Activated naive CD4-positive, alpha-beta T cell treated with anti-CD3 and anti-CD28 coated beads, Interleukin-2, amount 50 U/mL, for 16 hours (primary cell): Measurements from ENCODE around the gene SLC9A9.

Experiments used
- DNase-seq: peaks from one replicate; pipeline ENCODE4 v3.0.0-alpha.2; 2020

Gene SLC9A9

DNA sequence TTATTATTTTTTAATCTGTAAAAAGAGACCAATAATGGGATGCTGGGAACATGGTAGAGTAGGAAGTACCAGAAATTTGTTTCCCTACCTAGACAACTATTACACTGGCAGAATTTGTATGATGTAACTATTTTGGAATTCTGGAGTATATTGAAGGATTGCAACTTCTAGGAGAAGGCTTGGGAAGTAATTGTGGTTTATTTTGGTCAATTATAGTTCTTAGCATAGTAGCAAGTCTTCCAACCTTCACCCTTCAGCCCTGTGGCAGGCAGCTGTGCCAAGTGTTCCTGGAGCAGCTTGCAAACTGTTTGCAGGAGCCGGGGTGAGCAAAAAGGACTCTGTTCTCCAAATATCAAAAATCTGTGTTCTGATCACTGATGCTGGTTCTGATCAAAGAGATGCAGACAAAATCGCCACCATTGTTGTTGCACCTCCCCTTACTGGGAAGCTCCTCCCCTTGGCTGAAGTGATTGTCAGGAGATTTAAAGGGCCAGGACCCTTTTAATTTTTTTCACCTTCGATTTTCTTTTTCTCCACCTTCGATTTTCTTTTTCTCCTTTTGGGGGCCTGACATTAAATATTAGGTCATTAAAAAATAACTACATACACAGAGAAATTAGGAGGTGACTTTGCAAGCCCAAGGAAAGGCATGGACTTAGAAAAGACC is 363.3 kb downstream of the SLC9A9 start:
- no peak for DNase-seq

DNA sequence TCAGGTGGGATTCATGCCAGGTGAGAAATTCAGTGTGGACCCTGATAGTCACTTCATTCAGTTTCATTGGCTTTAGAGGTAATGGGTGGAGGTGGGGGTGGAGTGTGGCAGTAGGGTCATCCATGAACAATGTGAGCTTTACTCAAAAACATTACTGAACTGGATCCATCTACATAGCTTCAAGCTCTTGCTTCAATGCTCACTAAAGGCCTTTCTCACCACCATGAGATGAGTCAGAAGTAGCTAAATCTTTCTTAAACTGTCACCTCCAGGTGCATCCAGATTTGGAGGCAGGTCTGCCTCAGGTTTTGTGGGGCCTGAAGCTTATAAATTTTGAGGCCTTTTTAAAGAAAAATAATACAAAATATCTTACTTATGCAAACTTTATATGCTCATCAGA is 365.1 kb downstream of the SLC9A9 start:
- no peak for DNase-seq

DNA sequence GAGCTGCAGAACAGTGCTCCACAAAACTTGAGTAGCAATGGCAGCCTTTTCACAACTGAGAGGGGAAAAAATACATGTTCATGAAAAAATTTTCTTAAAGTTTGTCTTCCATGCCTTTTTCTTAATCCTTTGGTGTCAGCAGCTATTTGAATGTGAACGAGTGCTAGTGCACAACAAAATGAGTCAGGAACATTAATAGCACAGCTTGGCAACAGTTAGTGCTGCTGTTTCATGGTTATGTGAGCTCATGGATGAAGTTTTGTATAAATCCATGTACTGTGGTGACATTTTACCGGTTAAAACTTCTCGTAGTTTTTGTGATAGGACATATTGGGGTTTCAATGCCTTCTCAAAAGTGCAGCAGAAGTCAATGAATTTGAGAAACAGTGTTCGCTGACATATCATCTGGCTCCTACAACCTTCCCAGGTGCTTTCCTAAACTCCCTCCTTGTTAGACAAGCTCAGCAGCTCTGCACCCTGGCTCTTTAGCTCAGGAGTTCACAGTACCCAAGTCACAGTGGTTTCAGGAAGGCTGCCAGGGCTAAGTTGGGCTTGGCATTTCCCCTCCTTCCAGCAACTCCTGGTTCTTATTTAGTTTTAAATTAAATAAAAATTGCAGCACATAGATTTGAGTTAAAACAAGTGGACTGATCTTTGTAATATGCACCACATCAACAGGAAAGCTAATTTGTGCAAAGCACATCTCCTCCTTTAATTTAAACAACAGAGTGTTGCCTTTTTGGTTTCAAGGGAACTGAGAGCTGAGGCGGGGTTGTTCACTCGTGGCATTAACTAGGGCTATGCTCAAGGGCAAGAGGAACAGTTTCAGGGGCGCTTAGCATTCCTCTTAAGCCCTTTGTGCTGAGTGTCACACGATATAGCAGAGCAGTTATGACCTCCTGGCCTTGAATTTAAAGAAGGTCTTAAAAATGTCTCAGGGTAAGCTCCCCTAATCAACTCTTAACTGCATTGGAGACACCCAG is 365.9 kb downstream of the SLC9A9 start:
- DNase-seq: no peak

DNA sequence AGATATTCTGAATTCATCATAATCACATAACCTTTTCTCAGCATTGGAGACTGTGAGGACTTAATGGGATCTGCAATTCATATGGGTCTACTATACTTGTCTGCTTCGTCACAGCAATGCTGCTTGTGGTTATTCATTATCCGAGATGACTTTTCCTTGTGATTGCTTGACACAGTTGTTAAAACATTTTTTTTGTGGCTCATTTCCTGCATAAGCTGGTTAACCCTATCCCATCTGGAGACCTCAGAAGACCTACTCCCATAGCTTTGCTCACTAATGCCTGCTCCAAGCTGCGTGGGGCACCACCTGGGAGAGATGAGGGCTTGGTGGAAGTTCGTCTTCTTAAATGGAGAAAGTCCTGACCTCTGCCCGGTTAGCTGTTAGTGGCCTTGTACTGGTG is 367.9 kb downstream of the SLC9A9 start:
- no peak for DNase-seq

DNA sequence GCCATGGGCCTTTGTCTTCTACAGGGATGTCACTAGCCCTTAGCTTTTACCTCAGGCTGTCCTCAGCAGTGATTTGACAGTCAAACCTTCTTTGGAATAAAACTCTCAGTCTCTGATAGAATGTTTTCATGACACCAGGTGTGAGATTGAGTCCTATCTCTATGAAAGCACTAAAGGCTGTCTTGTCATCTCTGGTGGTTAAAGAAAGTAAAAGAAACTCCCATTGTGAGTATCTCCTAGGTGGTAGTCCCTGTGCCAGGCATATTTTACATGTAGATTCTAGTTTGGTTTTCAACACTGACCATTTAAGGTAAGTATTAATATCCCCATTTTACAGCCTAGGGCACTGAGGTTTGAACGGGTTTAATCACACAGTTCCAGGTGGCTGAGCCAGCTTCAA is 368.5 kb downstream of the SLC9A9 start:
- DNase-seq: no peak

DNA sequence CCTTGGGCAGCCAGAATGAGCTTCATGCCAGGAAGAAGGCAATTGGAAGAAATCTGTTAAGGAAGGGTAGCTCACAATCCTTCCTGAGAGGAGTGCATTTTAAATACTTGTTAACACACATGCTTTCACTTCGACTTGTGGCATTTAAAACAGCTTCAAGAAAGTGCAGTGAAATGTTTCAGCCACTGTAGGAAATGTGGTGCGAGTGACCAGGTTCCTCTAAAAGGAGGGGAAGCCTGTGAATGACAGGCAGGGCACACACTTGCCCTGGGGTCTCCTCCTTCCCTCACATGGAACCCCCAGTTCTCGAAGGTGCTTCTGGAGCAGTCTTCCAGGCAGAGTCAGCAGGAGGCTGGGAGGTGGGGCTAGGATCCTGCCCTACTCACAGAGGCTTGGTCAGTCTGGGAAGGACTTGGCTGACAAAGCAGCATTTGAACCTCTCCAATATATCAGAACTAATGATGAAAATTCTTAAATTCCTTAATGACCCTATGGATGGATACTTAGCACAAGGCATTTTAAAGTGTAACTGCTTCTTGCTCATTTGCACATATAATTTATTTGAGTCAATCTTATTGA is 370.1 kb downstream of the SLC9A9 start:
- DNase-seq: no peak

DNA sequence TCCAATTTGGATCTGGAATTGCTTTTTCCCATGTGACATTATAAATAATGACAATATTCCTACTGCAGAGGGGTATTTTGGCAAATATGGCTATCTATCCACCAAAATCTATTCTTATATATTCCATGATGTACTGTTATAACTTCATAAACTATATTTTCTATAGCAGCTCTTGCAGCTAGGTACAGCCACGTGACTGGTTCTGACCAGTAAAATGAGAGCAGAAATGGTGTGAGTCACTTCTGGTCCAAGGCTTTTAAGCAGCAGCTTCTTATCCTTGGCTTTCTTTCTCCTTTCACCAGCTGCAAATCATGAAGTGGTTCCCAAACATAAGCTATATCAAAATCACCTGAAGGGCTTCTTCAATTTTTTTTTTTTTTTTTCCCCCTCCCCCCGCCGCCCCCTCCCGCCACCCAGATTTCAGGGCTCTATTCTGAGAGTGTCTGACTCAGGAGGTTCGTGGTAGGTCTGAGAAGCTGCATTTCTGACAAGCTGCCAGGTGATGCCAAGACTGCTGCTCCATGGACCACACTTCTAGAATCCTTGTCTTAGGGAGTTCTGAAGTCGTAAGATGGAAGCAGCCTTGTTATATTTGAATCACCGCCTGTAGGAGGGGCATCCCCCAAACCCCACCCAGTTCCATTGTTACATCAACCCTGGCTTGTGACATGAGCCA is 371.2 kb downstream of the SLC9A9 start:
- no peak for DNase-seq

DNA sequence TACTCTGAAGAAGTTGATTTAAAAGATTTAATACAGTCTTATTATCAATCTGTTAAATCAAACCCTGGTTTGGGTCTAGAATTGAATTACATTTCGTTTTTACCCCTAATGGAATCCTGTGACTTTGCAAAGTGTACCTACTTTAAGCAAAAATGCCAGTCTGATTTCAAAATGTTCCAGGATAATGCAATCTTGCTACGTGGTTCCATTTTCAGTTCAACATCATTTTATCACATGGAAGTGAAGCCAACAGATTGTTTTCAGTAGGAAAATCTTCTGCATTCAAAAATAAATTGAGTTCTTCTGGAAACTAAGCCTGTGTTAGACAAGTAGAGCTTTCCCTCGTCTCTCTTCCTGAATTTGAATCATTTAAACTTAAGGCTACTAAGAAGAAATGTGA is 372.3 kb downstream of the SLC9A9 start:
- no peak for DNase-seq

DNA sequence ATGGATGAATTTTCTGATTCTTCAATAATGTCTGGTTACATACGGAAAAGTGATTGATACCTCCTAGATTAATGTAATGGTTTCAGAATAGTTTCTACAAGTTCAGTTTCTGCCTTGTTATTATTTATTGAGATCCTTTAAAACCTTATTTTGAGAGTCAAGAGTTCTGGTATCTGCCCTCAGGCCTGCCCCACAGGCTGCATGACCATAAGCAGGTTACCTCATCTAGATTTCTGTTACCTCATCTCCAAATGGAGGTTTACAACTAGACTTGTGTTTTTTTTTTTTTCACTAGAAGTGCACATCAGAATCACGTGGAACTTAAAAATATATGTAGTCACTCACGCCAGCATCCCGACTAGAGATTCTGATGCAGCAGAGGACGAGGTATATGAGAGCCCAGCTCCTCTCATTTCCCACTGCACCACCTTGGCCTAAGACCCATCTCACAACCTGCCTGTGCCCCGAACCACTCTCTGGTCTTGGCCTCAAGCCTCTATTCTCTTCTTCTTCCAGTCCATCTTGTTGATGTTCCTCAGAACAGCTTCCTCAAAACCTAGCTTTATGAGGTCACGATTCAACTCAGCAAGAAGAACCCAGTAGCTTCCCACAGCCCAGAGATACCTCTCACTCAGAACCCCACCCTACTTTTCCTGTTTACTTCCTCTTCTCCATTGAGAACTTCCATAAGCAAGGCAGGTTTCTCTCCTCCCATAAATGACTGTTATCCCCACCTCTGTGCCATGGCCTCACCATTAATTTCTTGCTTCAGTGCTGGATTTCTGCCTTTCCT is 375.3 kb downstream of the SLC9A9 start:
- DNase-seq: no peak

DNA sequence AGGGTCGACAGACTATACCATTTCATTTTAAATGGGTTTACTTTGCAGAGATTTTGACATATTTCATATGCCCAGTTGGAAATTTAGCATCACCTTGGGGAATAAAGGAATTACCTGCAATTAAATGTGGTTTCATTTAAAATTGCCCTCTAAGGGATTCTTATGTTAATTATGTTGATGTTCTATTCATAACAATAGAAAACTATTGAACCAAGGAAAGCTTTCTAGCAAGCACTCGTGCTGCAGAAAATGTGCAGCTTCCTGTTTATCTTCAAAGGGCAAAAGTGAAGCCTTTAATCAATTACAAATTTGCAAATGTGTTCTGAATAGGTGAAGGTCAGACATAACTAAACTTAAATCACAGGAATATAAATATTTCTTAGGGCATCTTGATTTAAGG is 376.6 kb downstream of the SLC9A9 start:
- no peak for DNase-seq

DNA sequence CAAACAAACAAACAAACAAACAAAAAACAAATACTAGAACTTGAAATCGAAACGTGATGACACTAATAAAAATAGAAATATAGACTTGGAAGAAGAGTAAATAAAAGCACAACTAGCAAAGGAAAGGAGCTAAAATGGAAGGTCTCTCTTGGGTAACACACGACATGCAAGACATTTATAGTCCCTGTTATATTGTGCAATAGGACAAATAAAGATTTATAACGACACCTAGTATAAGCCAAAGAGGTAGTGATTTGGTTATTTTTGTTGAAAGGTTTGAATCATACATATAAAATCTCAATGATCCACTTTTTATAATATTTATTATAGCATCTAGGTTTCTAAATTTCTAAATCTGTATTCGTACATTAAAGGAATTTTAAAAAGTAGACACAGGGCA is 379.1 kb downstream of the SLC9A9 start:
- DNase-seq: no peak

DNA sequence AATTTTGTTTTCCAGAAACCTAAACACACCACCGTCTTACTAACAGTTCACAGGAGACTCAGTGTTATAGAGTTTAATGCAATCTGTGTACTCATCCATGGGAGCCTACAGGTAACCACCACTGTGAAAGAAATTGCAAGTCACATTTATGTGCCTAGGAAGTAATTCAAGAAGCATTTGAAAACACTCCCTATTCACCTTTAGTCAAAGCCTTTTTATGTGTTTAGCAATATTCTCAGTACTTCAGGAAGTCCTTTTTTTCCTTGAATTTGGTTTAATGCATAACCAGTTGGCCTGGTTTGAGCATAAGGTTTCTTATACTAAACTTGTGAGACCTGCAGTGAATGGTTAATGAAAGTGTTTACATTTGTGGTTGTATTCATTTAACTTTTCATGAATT is 382.6 kb downstream of the SLC9A9 start:
- DNase-seq: no peak

DNA sequence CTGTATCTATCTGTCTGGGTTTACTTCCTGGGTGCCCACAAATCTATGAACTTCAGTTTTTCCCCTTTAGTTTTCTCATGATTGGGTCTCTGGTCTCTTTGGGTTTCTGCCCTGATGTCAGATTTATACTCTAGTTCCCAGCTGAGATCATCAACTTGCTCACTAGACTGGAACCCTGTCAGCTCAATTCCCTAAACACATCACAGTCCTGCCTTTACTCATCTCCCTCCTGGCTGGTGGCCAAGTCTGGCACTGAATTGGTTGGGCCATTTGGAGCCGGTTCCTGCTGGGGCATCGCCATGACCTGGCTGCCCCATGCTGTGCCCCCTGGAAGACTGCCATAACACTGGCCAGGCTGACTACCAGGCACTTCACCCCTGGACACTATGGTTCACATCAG is 383.4 kb downstream of the SLC9A9 start:
- DNase-seq: no peak

DNA sequence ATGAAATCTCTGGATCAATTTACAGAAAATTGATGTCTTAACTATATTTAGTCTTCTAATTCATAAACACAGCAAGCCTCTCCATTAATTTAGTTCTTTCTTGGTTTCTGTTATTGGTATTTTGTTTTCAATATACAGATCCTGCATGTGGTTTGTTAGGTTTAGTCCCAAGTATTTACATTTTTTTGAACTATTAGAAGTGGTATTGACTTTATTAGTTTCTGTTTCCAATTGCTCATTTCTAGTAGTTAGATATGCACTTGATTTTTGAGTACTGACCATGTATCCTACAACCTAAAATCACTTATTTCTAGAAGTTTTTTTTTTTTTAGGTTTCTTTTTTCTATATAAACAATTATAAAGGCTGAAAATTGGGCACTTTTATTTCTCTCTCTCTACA is 392.8 kb downstream of the SLC9A9 start:
- DNase-seq: no peak

DNA sequence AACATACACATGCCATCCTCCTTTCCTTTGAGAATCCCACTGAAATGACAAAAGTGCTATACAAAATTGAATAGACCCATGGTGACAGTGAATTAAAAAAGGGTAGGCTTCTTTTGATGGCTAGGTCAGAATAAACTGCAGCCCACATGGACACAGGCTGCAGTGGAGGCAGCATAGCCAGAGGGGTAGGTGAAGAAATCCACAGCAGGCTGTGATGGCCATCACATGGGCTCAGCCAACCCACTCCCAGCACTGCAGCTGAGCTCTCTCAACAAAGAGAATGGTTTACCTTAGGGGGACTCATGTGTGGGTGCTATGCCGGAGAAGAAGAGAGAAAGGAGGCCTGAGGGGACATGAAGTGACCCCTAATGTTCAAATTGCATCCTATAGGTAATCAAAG is 397.6 kb downstream of the SLC9A9 start:
- no peak for DNase-seq

DNA sequence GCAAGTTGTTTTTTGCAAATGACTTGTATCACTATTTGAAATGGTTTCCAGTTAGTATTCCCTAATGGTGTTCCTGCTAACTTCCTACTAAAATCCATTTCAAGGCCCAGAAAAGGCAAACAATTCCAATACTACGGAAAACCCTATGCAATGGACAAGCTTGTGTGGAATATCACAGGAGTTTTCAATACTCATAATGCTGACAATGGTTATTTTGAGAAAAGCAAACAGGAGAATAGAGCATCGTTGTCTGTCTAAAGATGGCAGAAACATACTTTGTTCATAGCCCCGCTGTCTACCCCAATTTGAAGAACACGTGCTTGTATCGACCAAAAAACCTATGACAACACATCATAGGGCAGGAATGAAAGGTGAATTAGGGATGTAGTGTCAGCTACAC is 400.8 kb downstream of the SLC9A9 start:
- DNase-seq: no peak

DNA sequence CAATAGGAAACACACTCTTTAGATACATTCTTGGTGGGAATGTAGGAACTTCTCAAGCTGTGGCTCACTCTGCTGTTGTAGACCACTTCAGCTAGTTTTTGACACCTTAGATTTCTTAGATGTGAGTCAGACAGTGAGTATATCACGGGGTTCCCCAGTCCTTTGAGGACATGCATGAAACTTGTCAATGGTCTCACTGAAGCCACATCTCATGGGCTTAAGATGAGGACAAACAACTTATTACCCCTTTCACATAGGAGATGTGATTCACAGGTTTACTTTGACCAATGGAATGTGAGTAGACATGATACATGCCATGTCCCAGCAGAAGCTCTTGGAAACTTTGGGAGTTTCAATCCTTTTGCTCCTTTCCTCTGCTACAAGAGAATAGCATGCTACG is 403.1 kb downstream of the SLC9A9 start:
- no peak for DNase-seq

DNA sequence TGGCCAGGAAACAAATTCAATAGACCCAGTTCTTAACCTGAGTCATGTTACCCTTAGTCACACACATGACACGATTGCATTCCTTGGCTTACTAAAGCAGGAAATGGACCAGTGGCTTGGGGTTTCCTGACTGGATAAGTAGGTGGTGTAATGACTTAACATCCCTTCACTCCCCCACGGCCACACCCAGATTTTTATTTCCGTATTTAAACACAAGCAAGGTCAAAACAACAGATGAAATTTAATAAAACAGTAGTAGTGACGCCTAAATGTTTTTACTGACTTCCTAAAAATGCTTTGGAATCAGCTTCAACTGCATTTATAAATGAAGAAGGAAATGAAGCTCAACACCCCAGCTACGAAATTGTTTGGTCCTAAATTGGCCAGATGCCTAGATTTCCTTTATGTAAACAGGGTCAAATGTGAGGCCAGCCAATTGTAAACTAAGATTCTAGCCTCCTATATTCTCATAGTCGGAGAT is 404.4 kb downstream of the SLC9A9 start:
- DNase-seq: peak; percentile 18

DNA sequence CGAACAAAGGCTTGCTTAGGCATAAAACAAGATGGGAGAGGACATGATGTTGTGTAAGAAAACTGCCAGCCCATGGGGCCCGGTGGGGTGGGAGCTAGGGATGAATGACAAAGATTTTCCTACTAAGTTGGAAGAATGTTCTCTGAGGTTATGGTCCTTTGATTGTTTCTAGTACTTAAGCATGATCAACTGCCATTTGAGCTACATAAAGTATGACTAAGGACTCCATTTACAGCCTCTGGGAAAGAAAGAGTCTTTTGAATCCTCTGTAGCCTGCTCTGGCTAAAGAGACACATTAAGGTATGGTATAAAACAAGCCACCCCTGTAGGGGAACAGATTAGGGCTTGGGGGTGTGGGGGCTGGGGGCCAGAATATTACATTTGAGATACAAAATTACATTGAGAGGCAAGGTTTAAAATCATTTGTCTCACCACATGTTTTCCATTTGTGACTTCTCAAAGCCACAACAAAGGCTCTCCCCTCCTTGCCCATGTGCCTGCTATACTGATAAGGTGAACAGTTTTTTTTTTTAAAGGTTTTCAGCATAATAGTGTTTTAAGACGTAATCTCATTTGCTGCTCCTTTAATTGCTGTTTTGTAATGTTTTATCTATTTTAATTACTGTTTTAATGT is 405.3 kb downstream of the SLC9A9 start:
- no peak for DNase-seq

DNA sequence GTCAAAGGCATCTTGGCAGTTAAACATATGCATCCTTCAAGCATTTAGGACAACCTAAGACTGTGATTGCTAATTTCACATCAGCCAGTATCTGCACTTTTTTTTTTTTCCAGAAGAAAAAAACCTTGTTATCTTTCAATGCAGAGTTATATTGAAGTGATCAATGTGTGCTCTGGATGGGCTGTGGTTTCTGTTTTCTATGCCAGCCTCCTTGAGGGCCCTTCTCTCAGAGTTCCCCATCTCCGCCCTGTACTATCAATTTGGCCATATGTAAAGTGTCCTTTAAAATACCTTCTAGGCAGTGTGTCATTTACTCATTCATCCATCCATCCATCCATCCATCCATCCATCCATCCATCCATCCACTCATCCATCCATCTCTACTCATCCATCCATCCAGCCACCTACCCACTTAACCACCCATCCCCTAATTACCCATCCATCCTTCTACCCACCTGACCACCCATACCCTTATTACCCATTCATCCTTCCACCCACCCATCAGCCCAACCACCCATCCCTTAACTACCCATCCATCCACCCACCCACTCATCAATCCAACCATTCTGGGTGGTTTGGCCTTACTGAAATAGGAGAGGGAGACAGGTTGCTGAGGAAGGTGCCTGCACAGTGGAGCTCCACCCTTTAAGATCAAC is 406.6 kb downstream of the SLC9A9 start:
- no peak for DNase-seq

DNA sequence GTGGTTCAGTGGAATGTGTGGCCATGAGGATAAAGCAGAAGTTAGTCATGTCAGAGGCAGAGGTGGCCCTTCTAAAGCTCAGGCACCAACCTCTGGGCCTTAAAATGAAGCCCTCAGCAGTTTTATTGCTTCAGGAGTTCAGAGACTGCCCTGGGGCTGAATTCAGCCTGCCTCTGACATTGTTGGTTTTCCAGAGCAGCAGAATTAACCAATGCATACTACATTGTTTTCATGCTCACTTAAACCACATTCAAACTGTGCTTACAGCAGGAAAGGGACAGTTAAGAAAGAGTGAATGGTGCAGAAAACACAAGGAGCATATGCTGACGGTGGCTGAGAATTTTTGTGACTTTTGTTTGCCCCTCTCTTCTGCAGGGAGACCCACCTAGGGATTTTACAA is 408.5 kb downstream of the SLC9A9 start:
- no peak for DNase-seq
